PC-3 (cell line): ENCODE measurements around the gene ZNF655. TPM values are rescaled to one million over a fixed set of nuclear protein-coding genes. Genes with fewer than 3 reads are reported as not detected.

ENCODE experiments used
- ATAC-seq: fragments of 200-7000 bp; cut with Tn5 transposase; 2 replicates; pipeline ENCODE4 v1.9.1; 2020; ENCODE audit warnings: mild to moderate bottlenecking, moderate library complexity
- BruUV-seq: library from RNA; stranded (reverse); fragments of 400-500 nt; replicated peaks from 2 replicates; lab custom pipeline; 2021; lab: Mats Ljungman, UMichigan
- CTCF ChIA-PET: fragments of 300-600 bp; sonication (Branson Sonifier 250); formaldehyde crosslinking; loops from one replicate; lab custom pipeline; 2022; ENCODE audit warnings: antibody characterized with exemption; lab: Charles Lee
- POLR2A ChIA-PET: fragments of 300-600 bp; sonication (Branson Sonifier 250); formaldehyde crosslinking; loops from one replicate; lab custom pipeline; 2022; ENCODE audit warnings: antibody characterized with exemption; ENCODE audit not compliant: unreplicated experiment; lab: Charles Lee
- DNase-seq: peaks from one replicate; pipeline ENCODE4 v3.0.0-alpha.2; 2015
- H2AFZ ChIP-seq: fragments of 300-600 bp; sonication (generic); 2 replicates; pipeline ENCODE4 v1.6.0; 2016; ENCODE audit warnings: antibody characterized with exemption, low read length
- H3F3A ChIP-seq: fragments of 300-600 bp; sonication (generic); one replicate; pipeline ENCODE4 v1.6.0; 2017; ENCODE audit warnings: antibody characterized with exemption, low read length, control low read depth, mild to moderate bottlenecking; ENCODE audit not compliant: unreplicated experiment
- H3K27ac ChIP-seq: fragments of 300-600 bp; sonication (generic); 2 replicates; pipeline ENCODE4 v1.5.1; 2016; ENCODE audit warnings: mild to moderate bottlenecking, low read length
- H3K27me3 ChIP-seq: fragments of 300-600 bp; sonication (generic); 2 replicates; pipeline ENCODE4 v1.6.1; 2016; ENCODE audit warnings: low read length, mixed read lengths
- H3K36me3 ChIP-seq: fragments of 300-600 bp; sonication (generic); 2 replicates; pipeline ENCODE4 v1.6.1; 2016; ENCODE audit warnings: low read depth, mixed run types, low read length, mixed read lengths
- H3K4me1 ChIP-seq: fragments of 300-600 bp; sonication (generic); 2 replicates; pipeline ENCODE4 v1.5.1; 2016; ENCODE audit warnings: low read length; ENCODE audit not compliant: insufficient read depth
- H3K4me2 ChIP-seq: fragments of 300-600 bp; sonication (generic); 2 replicates; pipeline ENCODE4 v1.6.0; 2016; ENCODE audit warnings: low read length
- H3K4me3 ChIP-seq: fragments of 300-600 bp; sonication (generic); 2 replicates; pipeline ENCODE4 v1.5.1; 2016; ENCODE audit warnings: mild to moderate bottlenecking, low read length, mixed read lengths
- H3K79me2 ChIP-seq: fragments of 300-600 bp; sonication (generic); 2 replicates; pipeline ENCODE4 v1.6.1; 2017; ENCODE audit warnings: low read length, mixed read lengths
- H3K9ac ChIP-seq: fragments of 300-600 bp; sonication (generic); 2 replicates; pipeline ENCODE4 v1.6.0; 2016; ENCODE audit warnings: mild to moderate bottlenecking, low read length
- H3K9me2 ChIP-seq: fragments of 300-600 bp; sonication (generic); replicated peaks from 2 replicates; pipeline ENCODE4 v1.6.1; 2016; ENCODE audit warnings: mixed run types, low read length, mixed read lengths
- H3K9me3 ChIP-seq: fragments of 300-600 bp; sonication (generic); 2 replicates; pipeline ENCODE4 v1.6.1; 2016; ENCODE audit warnings: low read length, mixed read lengths
- H4K20me1 ChIP-seq: fragments of 300-600 bp; sonication (generic); 2 replicates; pipeline ENCODE4 v1.6.1; 2016; ENCODE audit warnings: low read length, mixed read lengths
- EZH2 ChIP-seq: fragments of 300-600 bp; sonication (generic); IDR thresholded peaks from one replicate; pipeline ENCODE4 v1.6.1; 2017; ENCODE audit warnings: antibody characterized with exemption, mild to moderate bottlenecking, low read length; ENCODE audit not compliant: unreplicated experiment
- EZH2phosphoT487 ChIP-seq: fragments of 300-600 bp; sonication (generic); IDR thresholded peaks from 2 replicates; pipeline ENCODE4 v1.6.1; 2018; ENCODE audit warnings: mild to moderate bottlenecking, antibody characterized with exemption, low read length, borderline replicate concordance
- intact Hi-C: fragments of 100-400 bp; cut with micrococcal nuclease; formaldehyde crosslinking; loops from 2 replicates; pipeline ENCODE4 v1.9.0; 2023
- total RNA-seq: library from RNA; depleted of rRNA; stranded (reverse); fragments of >200 nt; gene quantifications from 2 replicates; pipeline ENCODE4 v1.2.3, GENCODE V29; 2014
- TF ChIP-seq, protein P1 (sequence below): fragments of 300-600 bp; sonication (generic); conservative IDR thresholded peaks from 2 replicates; pipeline ENCODE4 v1.5.1; 2017; ENCODE audit warnings: antibody characterized with exemption, low read depth, mild to moderate bottlenecking, low read length

ZNF655 gene
- total RNA-seq, 1 experiment from 2014 or later = not detected

DNA sequence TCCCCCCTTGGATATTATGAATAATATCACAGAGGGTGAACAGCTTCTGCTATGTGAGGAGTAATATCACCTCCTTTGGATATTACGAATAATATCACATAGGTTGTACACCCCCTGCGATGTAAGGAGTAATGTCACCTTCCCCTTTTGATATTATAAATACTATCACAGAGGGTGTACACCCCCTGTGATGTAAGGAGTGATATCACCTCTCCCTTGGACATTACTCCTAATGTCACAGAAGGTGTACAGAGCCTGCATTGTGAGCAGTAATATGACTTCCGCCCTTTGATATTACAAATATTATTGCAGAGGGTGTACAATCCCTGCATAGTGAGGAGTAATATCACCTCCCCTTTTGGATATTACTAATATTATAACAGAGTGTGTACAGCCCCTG, 30.4 kb downstream of the ZNF655 start:
- ATAC-seq = no peak
- DNase-seq = no peak
- H3K9me2 ChIP-seq = no peaks in the 10 kb centered on the region
- no peaks in the 10 kb centered on the region for H3K4me1 ChIP-seq
- no peak overlapping the region for H3K27ac ChIP-seq
- no peak overlapping the region for H3K9ac ChIP-seq
- no TSS peak for BruUV-seq
- H3K79me2 ChIP-seq = no peaks in the 10 kb centered on the region
- peaks cover 79% of the 10 kb centered on the region for H3K27me3 ChIP-seq
- TF ChIP-seq, protein P1, sequence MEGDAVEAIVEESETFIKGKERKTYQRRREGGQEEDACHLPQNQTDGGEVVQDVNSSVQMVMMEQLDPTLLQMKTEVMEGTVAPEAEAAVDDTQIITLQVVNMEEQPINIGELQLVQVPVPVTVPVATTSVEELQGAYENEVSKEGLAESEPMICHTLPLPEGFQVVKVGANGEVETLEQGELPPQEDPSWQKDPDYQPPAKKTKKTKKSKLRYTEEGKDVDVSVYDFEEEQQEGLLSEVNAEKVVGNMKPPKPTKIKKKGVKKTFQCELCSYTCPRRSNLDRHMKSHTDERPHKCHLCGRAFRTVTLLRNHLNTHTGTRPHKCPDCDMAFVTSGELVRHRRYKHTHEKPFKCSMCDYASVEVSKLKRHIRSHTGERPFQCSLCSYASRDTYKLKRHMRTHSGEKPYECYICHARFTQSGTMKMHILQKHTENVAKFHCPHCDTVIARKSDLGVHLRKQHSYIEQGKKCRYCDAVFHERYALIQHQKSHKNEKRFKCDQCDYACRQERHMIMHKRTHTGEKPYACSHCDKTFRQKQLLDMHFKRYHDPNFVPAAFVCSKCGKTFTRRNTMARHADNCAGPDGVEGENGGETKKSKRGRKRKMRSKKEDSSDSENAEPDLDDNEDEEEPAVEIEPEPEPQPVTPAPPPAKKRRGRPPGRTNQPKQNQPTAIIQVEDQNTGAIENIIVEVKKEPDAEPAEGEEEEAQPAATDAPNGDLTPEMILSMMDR = no peak
- no peaks in the 10 kb centered on the region for H3K36me3 ChIP-seq
- H3K9me3 ChIP-seq = no peaks in the 10 kb centered on the region
- intact Hi-C loops = no loop called here
- CTCF ChIA-PET = no interaction called here
- no peaks in the 10 kb centered on the region for H4K20me1 ChIP-seq
- no peak overlapping the region for H3K4me2 ChIP-seq
- H2AFZ ChIP-seq = no peak overlapping the region
- POLR2A ChIA-PET = no interaction called here
- no peak overlapping the region for H3K4me3 ChIP-seq
- no peaks in the 10 kb centered on the region for H3F3A ChIP-seq

DNA sequence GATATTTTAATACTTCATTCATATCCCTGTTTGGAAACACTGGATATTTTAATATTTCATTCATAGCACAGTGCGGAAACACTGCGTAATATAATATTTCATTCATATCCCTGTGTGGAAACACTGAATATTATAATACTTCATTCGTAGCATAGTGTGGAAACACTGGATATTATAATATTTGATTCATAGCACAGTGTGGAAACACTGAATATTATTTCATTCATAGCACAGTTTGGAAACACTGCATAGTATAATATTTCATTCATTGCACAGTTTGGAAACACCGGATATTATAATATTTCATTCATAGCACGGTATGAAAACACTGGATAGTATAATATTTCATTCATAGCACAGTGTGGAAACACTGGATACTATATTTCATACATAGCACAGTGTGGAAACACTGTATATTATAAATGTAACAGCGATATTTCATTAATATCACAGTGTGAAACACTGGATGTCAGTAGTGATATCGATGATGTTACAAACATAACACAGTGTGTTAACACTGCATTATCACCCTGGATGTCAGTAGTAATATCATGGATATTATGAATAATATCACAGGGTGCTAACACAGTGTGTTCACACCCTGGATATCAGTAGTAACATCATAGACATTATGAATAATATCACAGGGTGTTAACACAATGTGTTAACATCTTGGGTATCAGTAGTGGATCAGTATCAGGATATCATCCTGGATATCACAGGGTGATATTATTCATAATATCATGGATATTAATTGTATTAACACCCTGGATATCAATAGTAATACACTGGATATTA, 36.7 kb downstream of the ZNF655 start:
- TF ChIP-seq, protein P1 = no peak
- TF ChIP-seq EZH2phosphoT487 (no peak), EZH2 (no peak)
- Histone ChIP-seq H3K79me2 (no peaks in the 10 kb centered on the region), H3K9me3 (no peaks in the 10 kb centered on the region), H3K4me1 (no peaks in the 10 kb centered on the region), H3F3A (no peaks in the 10 kb centered on the region), H3K4me2 (no peak overlapping the region), H2AFZ (no peak overlapping the region), H3K27me3 (peaks cover 28% of the 10 kb centered on the region), H3K9ac (no peak overlapping the region), H3K9me2 (no peaks in the 10 kb centered on the region), H3K4me3 (no peak overlapping the region), H3K27ac (no peak overlapping the region), H4K20me1 (no peaks in the 10 kb centered on the region), H3K36me3 (no peaks in the 10 kb centered on the region)
- CTCF ChIA-PET = no interaction called here
- ATAC-seq (peak; percentile 27), DNase-seq (no peak)
- intact Hi-C loops = no loop called here
- POLR2A ChIA-PET = no interaction called here
- BruUV-seq = no TSS peak

DNA sequence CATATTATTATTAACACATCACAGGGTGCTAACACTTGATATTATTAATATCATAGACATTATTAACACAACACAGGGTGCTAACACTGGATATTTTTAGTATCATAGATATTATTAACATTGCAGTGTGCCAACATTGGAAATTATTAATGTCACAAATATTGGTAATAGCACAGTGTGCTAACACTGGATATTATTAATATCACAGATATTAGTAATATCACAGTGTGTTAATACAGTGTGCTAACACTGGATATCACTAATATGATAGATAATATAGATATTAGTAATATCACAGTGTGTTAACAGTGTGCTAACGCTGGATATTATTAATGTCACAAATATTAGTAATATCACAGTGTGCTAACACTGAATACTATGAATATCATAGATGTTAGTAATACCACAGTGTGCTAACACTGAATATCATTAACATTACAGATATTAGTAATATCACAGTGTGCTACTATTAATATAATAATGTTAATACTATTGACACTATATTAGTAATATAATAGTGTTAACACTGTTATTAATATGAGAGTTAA, 38.0 kb downstream of the ZNF655 start:
- H3K79me2 ChIP-seq = no peaks in the 10 kb centered on the region
- H3K9me3 ChIP-seq = no peaks in the 10 kb centered on the region
- H2AFZ ChIP-seq = no peak overlapping the region
- ChIA-PET POLR2A (no interaction called here), CTCF (no interaction called here)
- no peaks in the 10 kb centered on the region for H3K9me2 ChIP-seq
- H4K20me1 ChIP-seq = no peaks in the 10 kb centered on the region
- H3K4me2 ChIP-seq = no peak overlapping the region
- H3K27ac ChIP-seq = no peak overlapping the region
- ATAC-seq (no peak), DNase-seq (no peak)
- H3K4me1 ChIP-seq = no peaks in the 10 kb centered on the region
- no peaks in the 10 kb centered on the region for H3F3A ChIP-seq
- BruUV-seq = no TSS peak
- no peak overlapping the region for H3K4me3 ChIP-seq
- H3K9ac ChIP-seq = no peak overlapping the region
- intact Hi-C loops = no loop called here
- peaks cover 24% of the 10 kb centered on the region for H3K27me3 ChIP-seq
- TF ChIP-seq, protein P1 = no peak
- no peak for TF ChIP-seq EZH2
- TF ChIP-seq EZH2phosphoT487 = no peak
- no peaks in the 10 kb centered on the region for H3K36me3 ChIP-seq
